HG02642 (cell line): ENCODE measurements around the gene NFU1.
"Not testable (repeated sequence)": the region's sequence is repeated elsewhere in the genome, so short reads cannot be mapped to it uniquely, and the experiment has no call there.

Source experiments
- ATAC-seq: cut with Tn5 transposase; IDR thresholded peaks from one replicate; pipeline ENCODE4 v1.9.1; 2021; ENCODE audit warnings: mild to moderate bottlenecking; ENCODE audit not compliant: unreplicated experiment, poor library complexity

The NFU1 gene

DNA sequence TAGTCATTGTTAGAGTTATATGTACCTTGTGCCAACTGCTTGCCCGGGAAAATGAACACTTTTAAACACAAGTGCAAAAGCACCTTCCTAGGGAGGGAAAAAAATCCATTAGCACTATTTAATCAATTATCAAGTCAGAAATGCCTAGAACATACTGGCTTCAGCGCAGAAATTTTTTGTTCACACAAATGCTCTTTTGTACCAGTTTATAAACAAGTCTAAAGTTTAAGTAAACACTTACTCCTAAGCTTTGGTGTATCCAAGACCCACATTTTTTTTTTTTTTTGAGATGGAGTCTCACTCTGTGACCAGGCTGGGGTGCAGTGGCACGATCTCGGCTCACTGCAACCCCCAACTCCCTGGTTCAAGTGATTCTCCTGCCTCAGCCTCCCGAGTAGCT is 80.8 kb downstream of the NFU1 start:
- no peak for ATAC-seq

DNA sequence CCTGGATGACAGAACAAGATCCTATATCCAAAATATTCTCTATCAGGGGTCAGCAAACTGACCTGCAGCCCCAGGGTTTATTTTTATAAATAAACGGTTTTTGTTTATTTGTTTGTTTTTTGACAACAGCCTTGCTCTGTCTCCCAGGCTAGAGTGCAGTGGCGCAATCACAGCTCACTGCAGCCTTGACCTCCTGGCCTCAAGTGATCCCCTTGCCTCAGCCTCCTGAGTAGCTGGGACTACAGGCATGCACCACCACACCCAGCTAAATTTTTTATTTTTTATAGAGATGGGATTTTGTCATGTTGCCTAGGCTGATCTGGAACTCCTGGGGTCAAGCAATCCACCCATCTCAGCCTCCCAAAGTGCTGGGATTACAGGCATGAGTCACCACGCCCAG is 82.3 kb downstream of the NFU1 start:
- not testable (repeated sequence) for ATAC-seq

DNA sequence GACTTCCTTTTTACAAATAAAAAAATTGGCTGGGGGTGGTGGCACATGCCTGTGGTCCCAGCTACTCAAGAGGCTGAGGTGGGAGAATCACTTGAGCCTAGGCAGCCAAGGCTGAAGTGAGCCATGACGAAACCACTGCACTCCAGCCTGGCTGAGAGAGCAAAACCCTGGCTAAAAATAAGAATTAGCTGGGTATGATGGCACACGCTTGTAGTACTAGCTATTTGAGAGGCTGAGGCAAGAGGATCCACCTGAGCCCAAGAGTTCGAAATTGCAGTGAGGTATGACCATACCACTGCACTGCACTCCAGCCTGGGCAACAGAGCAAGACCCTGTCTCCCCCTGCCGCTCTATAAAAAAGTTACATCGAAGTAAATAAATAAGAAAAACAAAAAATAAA is 83.9 kb downstream of the NFU1 start:
- no peak for ATAC-seq

GRCh38 chr2:69348781-69349180 is 88.5 kb downstream of the NFU1 start:
- no peak for ATAC-seq
